ENCODE data around the gene TM6SF1.

- TF ChIP-seq EZH2phosphoT487 (IDR thresholded peaks at IDR 0.05; ENCODE audit: low read length), result no peak
- TF ChIP-seq, protein P1, sequence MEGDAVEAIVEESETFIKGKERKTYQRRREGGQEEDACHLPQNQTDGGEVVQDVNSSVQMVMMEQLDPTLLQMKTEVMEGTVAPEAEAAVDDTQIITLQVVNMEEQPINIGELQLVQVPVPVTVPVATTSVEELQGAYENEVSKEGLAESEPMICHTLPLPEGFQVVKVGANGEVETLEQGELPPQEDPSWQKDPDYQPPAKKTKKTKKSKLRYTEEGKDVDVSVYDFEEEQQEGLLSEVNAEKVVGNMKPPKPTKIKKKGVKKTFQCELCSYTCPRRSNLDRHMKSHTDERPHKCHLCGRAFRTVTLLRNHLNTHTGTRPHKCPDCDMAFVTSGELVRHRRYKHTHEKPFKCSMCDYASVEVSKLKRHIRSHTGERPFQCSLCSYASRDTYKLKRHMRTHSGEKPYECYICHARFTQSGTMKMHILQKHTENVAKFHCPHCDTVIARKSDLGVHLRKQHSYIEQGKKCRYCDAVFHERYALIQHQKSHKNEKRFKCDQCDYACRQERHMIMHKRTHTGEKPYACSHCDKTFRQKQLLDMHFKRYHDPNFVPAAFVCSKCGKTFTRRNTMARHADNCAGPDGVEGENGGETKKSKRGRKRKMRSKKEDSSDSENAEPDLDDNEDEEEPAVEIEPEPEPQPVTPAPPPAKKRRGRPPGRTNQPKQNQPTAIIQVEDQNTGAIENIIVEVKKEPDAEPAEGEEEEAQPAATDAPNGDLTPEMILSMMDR (IDR thresholded peaks at IDR 0.05; ENCODE audit: low read length), result no peak
These were observed 28.7 kb upstream of the TM6SF1 start for GRCh38 chr15:83078712-83079111.
